B cell (primary cell): ENCODE data around the gene CDKN2D.

Experiments used
- EZH2 ChIP-seq: IDR thresholded peaks from 2 replicates; pipeline ENCODE4 v1.6.1; 2012; ENCODE audit warnings: borderline replicate concordance, low read depth, mild to moderate bottlenecking, moderate library complexity, low read length; ENCODE audit not compliant: insufficient read depth, poor library complexity, severe bottlenecking
- TF ChIP-seq, protein P1 (sequence below): fragments of 200-600 bp; IDR thresholded peaks from one replicate; pipeline ENCODE4 v1.8.0; 2022; ENCODE audit warnings: antibody characterized with exemption, mild to moderate bottlenecking

- TF ChIP-seq, protein P1, sequence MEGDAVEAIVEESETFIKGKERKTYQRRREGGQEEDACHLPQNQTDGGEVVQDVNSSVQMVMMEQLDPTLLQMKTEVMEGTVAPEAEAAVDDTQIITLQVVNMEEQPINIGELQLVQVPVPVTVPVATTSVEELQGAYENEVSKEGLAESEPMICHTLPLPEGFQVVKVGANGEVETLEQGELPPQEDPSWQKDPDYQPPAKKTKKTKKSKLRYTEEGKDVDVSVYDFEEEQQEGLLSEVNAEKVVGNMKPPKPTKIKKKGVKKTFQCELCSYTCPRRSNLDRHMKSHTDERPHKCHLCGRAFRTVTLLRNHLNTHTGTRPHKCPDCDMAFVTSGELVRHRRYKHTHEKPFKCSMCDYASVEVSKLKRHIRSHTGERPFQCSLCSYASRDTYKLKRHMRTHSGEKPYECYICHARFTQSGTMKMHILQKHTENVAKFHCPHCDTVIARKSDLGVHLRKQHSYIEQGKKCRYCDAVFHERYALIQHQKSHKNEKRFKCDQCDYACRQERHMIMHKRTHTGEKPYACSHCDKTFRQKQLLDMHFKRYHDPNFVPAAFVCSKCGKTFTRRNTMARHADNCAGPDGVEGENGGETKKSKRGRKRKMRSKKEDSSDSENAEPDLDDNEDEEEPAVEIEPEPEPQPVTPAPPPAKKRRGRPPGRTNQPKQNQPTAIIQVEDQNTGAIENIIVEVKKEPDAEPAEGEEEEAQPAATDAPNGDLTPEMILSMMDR: no peak
- no peak for TF ChIP-seq EZH2
Measured at GRCh38 chr19:10601999-10602329, 33.2 kb upstream of the CDKN2D start.
